ENCODE data around the gene ROCK2. TPM values are rescaled to one million over a fixed set of nuclear protein-coding genes. Genes with fewer than 3 reads are reported as not detected.
"Not testable (repeated sequence)": the region's sequence is repeated elsewhere in the genome, so short reads cannot be mapped to it uniquely, and the experiment has no call there.

ROCK2 gene
- total and polyA plus RNA-seq, 3 donors from 2014 or later: 4.6 to 33.7 (median 31.3) TPM

GRCh38 chr2:11264007-11264406 lies 80.4 kb downstream of the ROCK2 start:
- TF ChIP-seq POLR2A (IDR thresholded peaks at IDR 0.05) (no peak), CTCF (IDR thresholded peaks at IDR 0.05) (no peak)
- Histone ChIP-seq H3K9me3 (no peaks in the 10 kb centered on the region), H3K36me3 (ENCODE audit: low read depth, missing control alignments) (no peaks in the 10 kb centered on the region), H3K4me3 (no peak overlapping the region), H3K27me3 (no peaks in the 10 kb centered on the region), H3K4me1 (no peaks in the 10 kb centered on the region), H3K27ac (no peak overlapping the region)
- no peak for DNase-seq
- intact Hi-C loops (cut with DNase I; ENCODE audit: low total_unique reads): no loop called here
- WGBS, 2 donors: 88 to 94% methylated on average over 2 of the region's 2 CpGs

- no peaks in the 10 kb centered on the region for H3K4me1 ChIP-seq
- H3K36me3 ChIP-seq (ENCODE audit: low read depth, missing control alignments): no peaks in the 10 kb centered on the region
- no peak overlapping the region for H3K4me3 ChIP-seq
- WGBS, 2 donors: 44 to 51% methylated on average over 1 of the region's 1 CpG
- DNase-seq: no peak
- intact Hi-C loops (cut with DNase I; ENCODE audit: low total_unique reads): no loop called here
- no peak for TF ChIP-seq POLR2A (IDR thresholded peaks at IDR 0.05)
- no peak for TF ChIP-seq CTCF (IDR thresholded peaks at IDR 0.05)
- H3K27ac ChIP-seq: no peak overlapping the region
- H3K9me3 ChIP-seq: no peaks in the 10 kb centered on the region
- no peaks in the 10 kb centered on the region for H3K27me3 ChIP-seq
Observed at GRCh38 chr2:11263177-11263576, 81.3 kb downstream of the ROCK2 start.

GRCh38 chr2:11262438-11262837 lies 82.0 kb downstream of the ROCK2 start:
- H3K9me3 ChIP-seq; intact Hi-C loops (cut with DNase I; ENCODE audit: low total_unique reads); H3K27ac ChIP-seq; H3K27me3 ChIP-seq; H3K36me3 ChIP-seq (ENCODE audit: low read depth, missing control alignments); H3K4me1 ChIP-seq; DNase-seq; H3K4me3 ChIP-seq: not testable (repeated sequence)
- WGBS, 2 donors: 84 to 86% methylated on average over 2 of the region's 2 CpGs

- H3K27ac ChIP-seq; H3K4me3 ChIP-seq; intact Hi-C loops (cut with DNase I; ENCODE audit: low total_unique reads): not testable (repeated sequence)
Observed at GRCh38 chr2:11261564-11261963, 82.9 kb downstream of the ROCK2 start.

GRCh38 chr2:11260979-11261378 lies 83.5 kb downstream of the ROCK2 start:
- intact Hi-C loops (cut with DNase I; ENCODE audit: low total_unique reads): no loop called here
- no peak overlapping the region for H3K4me3 ChIP-seq
- TF ChIP-seq POLR2A (IDR thresholded peaks at IDR 0.05) (no peak), CTCF (IDR thresholded peaks at IDR 0.05) (no peak)
- 70% methylated on average over 2 of the region's 2 CpGs for WGBS, 2 donors
- H3K4me1 ChIP-seq: no peaks in the 10 kb centered on the region
- no peaks in the 10 kb centered on the region for H3K36me3 ChIP-seq (ENCODE audit: low read depth, missing control alignments)
- DNase-seq: no peak
- H3K27me3 ChIP-seq: no peaks in the 10 kb centered on the region
- H3K27ac ChIP-seq: no peak overlapping the region
- no peaks in the 10 kb centered on the region for H3K9me3 ChIP-seq

More at GRCh38 chr2:11261564-11261963, 82.9 kb downstream of the ROCK2 start:
- not testable (repeated sequence) for H3K36me3 ChIP-seq (ENCODE audit: low read depth, missing control alignments); H3K4me1 ChIP-seq; H3K9me3 ChIP-seq; H3K27me3 ChIP-seq; DNase-seq
- WGBS, 2 donors: 93 to 94% methylated on average over 9 of the region's 9 CpGs

GRCh38 chr2:11257964-11258363 lies 86.5 kb downstream of the ROCK2 start:
- Histone ChIP-seq H3K4me1 (no peaks in the 10 kb centered on the region), H3K27ac (no peak overlapping the region), H3K9me3 (no peaks in the 10 kb centered on the region), H3K4me3 (no peak overlapping the region), H3K27me3 (no peaks in the 10 kb centered on the region), H3K36me3 (ENCODE audit: low read depth, missing control alignments) (no peaks in the 10 kb centered on the region)
- 90 to 95% methylated on average over 3 of the region's 3 CpGs for WGBS, 2 donors
- no peak for DNase-seq
- intact Hi-C loops (cut with DNase I; ENCODE audit: low total_unique reads): no loop called here
- no peak for TF ChIP-seq CTCF (IDR thresholded peaks at IDR 0.05)
- no peak for TF ChIP-seq POLR2A (IDR thresholded peaks at IDR 0.05)
